KMS-11 (cell line): ENCODE measurements around the gene EDN3.

Experiments
- H2AFZ ChIP-seq: fragments of 200-600 bp; sonication (generic); 2 replicates; pipeline ENCODE4 v1.6.1; 2016; ENCODE audit warnings: antibody characterized with exemption, mixed run types, low read depth
- H3K27ac ChIP-seq: fragments of 200-600 bp; sonication (generic); 2 replicates; pipeline ENCODE4 v1.6.1; 2016; ENCODE audit warnings: mild to moderate bottlenecking, mixed run types
- H3K27me3 ChIP-seq: fragments of 200-600 bp; sonication (generic); 2 replicates; pipeline ENCODE4 v1.6.1; 2017; ENCODE audit warnings: mild to moderate bottlenecking, low read depth, mixed run types, moderate library complexity; ENCODE audit not compliant: insufficient read depth
- H3K36me3 ChIP-seq: fragments of 200-600 bp; sonication (generic); 2 replicates; pipeline ENCODE4 v1.6.1; 2017; ENCODE audit warnings: mild to moderate bottlenecking, mixed run types; ENCODE audit not compliant: insufficient read depth
- H3K4me1 ChIP-seq: fragments of 200-600 bp; sonication (generic); 2 replicates; pipeline ENCODE4 v1.6.1; 2016; ENCODE audit warnings: mild to moderate bottlenecking, low read depth, mixed run types; ENCODE audit not compliant: poor library complexity, severe bottlenecking
- H3K4me2 ChIP-seq: fragments of 200-600 bp; sonication (generic); 2 replicates; pipeline ENCODE4 v1.7.0; 2016; ENCODE audit warnings: mild to moderate bottlenecking, mixed run types
- H3K4me3 ChIP-seq: fragments of 200-600 bp; sonication (generic); IDR thresholded peaks from 2 replicates; pipeline ENCODE4 v1.6.1; 2017; ENCODE audit warnings: low read depth, low read length, mixed read lengths; ENCODE audit not compliant: insufficient read depth
- H3K79me2 ChIP-seq: fragments of 200-600 bp; sonication (generic); 2 replicates; pipeline ENCODE4 v1.6.1; 2016; ENCODE audit warnings: low read depth, mixed run types; ENCODE audit not compliant: insufficient read depth
- H3K9ac ChIP-seq: fragments of 200-600 bp; sonication (generic); 2 replicates; pipeline ENCODE4 v1.6.1; 2016; ENCODE audit warnings: mild to moderate bottlenecking, mixed run types
- H4K20me1 ChIP-seq: fragments of 200-600 bp; sonication (generic); 2 replicates; pipeline ENCODE4 v1.6.1; 2016; ENCODE audit warnings: mild to moderate bottlenecking, mixed run types; ENCODE audit not compliant: insufficient read depth
- CTCF ChIP-seq: fragments of 200-600 bp; sonication (generic); conservative IDR thresholded peaks from 2 replicates; pipeline ENCODE4 v1.6.1; 2017; ENCODE audit warnings: low read depth, mild to moderate bottlenecking, antibody characterized with exemption, low read length, moderate library complexity, mixed read lengths

The EDN3 gene

GRCh38 chr20:59316911-59317731 lies 16.7 kb downstream of the EDN3 start:
- Histone ChIP-seq H2AFZ (no peak overlapping the region), H3K36me3 (no peaks in the 10 kb centered on the region), H3K27ac (no peak overlapping the region), H4K20me1 (no peaks in the 10 kb centered on the region), H3K79me2 (no peaks in the 10 kb centered on the region), H3K4me1 (no peaks in the 10 kb centered on the region), H3K4me3 (no peak overlapping the region), H3K27me3 (peaks cover 49% of the 10 kb centered on the region), H3K4me2 (no peak overlapping the region), H3K9ac (no peak overlapping the region)
- no peak for TF ChIP-seq CTCF

GRCh38 chr20:59318201-59318790 lies 17.9 kb downstream of the EDN3 start:
- H4K20me1 ChIP-seq, result no peaks in the 10 kb centered on the region
- no peak overlapping the region for H2AFZ ChIP-seq
- no peak overlapping the region for H3K9ac ChIP-seq

GRCh38 chr20:59318803-59319202 lies 18.4 kb downstream of the EDN3 start:
- no peaks in the 10 kb centered on the region for H3K4me1 ChIP-seq
- H3K36me3 ChIP-seq, result no peaks in the 10 kb centered on the region
- H3K4me2 ChIP-seq, result no peak overlapping the region
- H2AFZ ChIP-seq, result no peak overlapping the region
- no peaks in the 10 kb centered on the region for H3K79me2 ChIP-seq
- H3K27ac ChIP-seq, result no peak overlapping the region
- no peak overlapping the region for H3K4me3 ChIP-seq
- no peak overlapping the region for H3K9ac ChIP-seq
- H4K20me1 ChIP-seq, result no peaks in the 10 kb centered on the region
- H3K27me3 ChIP-seq, result peaks cover 61% of the 10 kb centered on the region
- no peak for TF ChIP-seq CTCF

More at GRCh38 chr20:59318201-59318790, 17.9 kb downstream of the EDN3 start:
- no peaks in the 10 kb centered on the region for H3K36me3 ChIP-seq
- no peaks in the 10 kb centered on the region for H3K79me2 ChIP-seq
- H3K4me2 ChIP-seq, result no peak overlapping the region
- peaks cover 59% of the 10 kb centered on the region for H3K27me3 ChIP-seq
- no peak overlapping the region for H3K27ac ChIP-seq
- H3K4me3 ChIP-seq, result no peak overlapping the region
- no peak for TF ChIP-seq CTCF
- H3K4me1 ChIP-seq, result no peaks in the 10 kb centered on the region

- Histone ChIP-seq H3K4me2 (no peak overlapping the region), H2AFZ (no peak overlapping the region), H3K27ac (no peak overlapping the region), H3K4me1 (no peaks in the 10 kb centered on the region), H3K27me3 (peaks cover 74% of the 10 kb centered on the region), H3K36me3 (no peaks in the 10 kb centered on the region), H3K4me3 (no peak overlapping the region), H3K9ac (no peak overlapping the region), H4K20me1 (no peaks in the 10 kb centered on the region), H3K79me2 (no peaks in the 10 kb centered on the region)
- no peak for TF ChIP-seq CTCF
Measured at GRCh38 chr20:59320426-59320825, 20.0 kb downstream of the EDN3 start.
